ENCODE results near the gene CDK13. TPM values are rescaled to one million over a fixed set of nuclear protein-coding genes. Genes with fewer than 3 reads are reported as not detected.

Gene CDK13
- polyA plus RNA-seq, 2 of the 4 experiments (the other 2 are of a cell fraction), result 18.2 to 39.6 TPM

- TF ChIP-seq POLR2AphosphoS2 (conservative IDR thresholded peaks at IDR 0.05; ENCODE audit: low read length), result no peak
- no peak for TF ChIP-seq JUNB (IDR thresholded peaks at IDR 0.05)
These were observed 21.9 kb downstream of the CDK13 start (continued) for GRCh38 chr7:39971924-39972323.

- TF ChIP-seq JUNB (IDR thresholded peaks at IDR 0.05) (no peak), ESRRA (IDR thresholded peaks at IDR 0.05; ENCODE audit: borderline replicate concordance, low read length) (no peak), POLR2A (IDR thresholded peaks at IDR 0.05; ENCODE audit: low read length) (no peak), MYC (IDR thresholded peaks at IDR 0.05; ENCODE audit: borderline replicate concordance, low read length) (no peak), MAZ (IDR thresholded peaks at IDR 0.05; ENCODE audit: borderline replicate concordance, low read depth, low read length) (no peak), FOXS1 (CRISPR knock-in tag; IDR thresholded peaks at IDR 0.05) (no peak), KDM1A (IDR thresholded peaks at IDR 0.05; ENCODE audit: low read depth) (no peak), TFCP2L1 (CRISPR knock-in tag; IDR thresholded peaks at IDR 0.05) (no peak), NPAS2 (CRISPR knock-in tag; IDR thresholded peaks at IDR 0.05; ENCODE audit: borderline replicate concordance) (no peak), MAFK (IDR thresholded peaks at IDR 0.05; ENCODE audit: partially characterized antibody) (no peak), HES2 (IDR thresholded peaks at IDR 0.05) (no peak)
- TF ChIP-seq, protein P1, sequence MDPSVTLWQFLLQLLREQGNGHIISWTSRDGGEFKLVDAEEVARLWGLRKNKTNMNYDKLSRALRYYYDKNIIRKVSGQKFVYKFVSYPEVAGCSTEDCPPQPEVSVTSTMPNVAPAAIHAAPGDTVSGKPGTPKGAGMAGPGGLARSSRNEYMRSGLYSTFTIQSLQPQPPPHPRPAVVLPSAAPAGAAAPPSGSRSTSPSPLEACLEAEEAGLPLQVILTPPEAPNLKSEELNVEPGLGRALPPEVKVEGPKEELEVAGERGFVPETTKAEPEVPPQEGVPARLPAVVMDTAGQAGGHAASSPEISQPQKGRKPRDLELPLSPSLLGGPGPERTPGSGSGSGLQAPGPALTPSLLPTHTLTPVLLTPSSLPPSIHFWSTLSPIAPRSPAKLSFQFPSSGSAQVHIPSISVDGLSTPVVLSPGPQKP (IDR thresholded peaks at IDR 0.05; ENCODE audit: low read depth, low read length), result no peak
- TF ChIP-seq, protein P2, sequence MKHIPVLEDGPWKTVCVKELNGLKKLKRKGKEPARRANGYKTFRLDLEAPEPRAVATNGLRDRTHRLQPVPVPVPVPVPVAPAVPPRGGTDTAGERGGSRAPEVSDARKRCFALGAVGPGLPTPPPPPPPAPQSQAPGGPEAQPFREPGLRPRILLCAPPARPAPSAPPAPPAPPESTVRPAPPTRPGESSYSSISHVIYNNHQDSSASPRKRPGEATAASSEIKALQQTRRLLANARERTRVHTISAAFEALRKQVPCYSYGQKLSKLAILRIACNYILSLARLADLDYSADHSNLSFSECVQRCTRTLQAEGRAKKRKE (CRISPR knock-in tag; IDR thresholded peaks at IDR 0.05; ENCODE audit: low read depth), result no peak
- CTCF ChIA-PET, result interaction anchor here (1.0 kb wide), 2 partner anchors 19 to 23 kb away, joined by 3 to 4 read pairs; no protein-coding TSS in a partner anchor
These were observed 23.7 kb downstream of the CDK13 start for GRCh38 chr7:39973801-39974200.

GRCh38 chr7:39978230-39978934 lies 28.3 kb downstream of the CDK13 start:
- CTCF ChIA-PET, result interaction anchor here (0.8 to 1.4 kb wide), 4 partner anchors 10 to 74 kb away, joined by 3 to 4 read pairs (median 4); no protein-coding TSS in a partner anchor
- Histone ChIP-seq H3K4me2 (no peak overlapping the region), H3K4me3 (no peak overlapping the region), H3K27ac (no peak overlapping the region), H3K4me1 (no peaks in the 10 kb centered on the region), H3K9me3 (no peaks in the 10 kb centered on the region)
- POLR2A ChIA-PET, result no interaction called here
- FAIRE-seq, result peak; percentile 83
- 78% methylated on average over 3 of the region's 3 CpGs for WGBS (ENCODE audit: missing lambda C conversion rate)
- no peak for TF ChIP-seq CBX8 (IDR thresholded peaks at IDR 0.05)
- no peak for TF ChIP-seq CHD2 (IDR thresholded peaks at IDR 0.05; ENCODE audit: low read length, partially characterized antibody)
- no peak for TF ChIP-seq TP53 (CRISPR knock-in tag; IDR thresholded peaks at IDR 0.05)
- TF ChIP-seq ZFP36 (IDR thresholded peaks at IDR 0.05; ENCODE audit: borderline replicate concordance, partially characterized antibody), result no peak
- no peak for TF ChIP-seq NPAS2 (CRISPR knock-in tag; IDR thresholded peaks at IDR 0.05; ENCODE audit: borderline replicate concordance)
- TF ChIP-seq HES2 (IDR thresholded peaks at IDR 0.05), result no peak
- no peak for TF ChIP-seq CBX2 (IDR thresholded peaks at IDR 0.05; ENCODE audit: borderline replicate concordance, low read depth)
- TF ChIP-seq SMC3 (IDR thresholded peaks at IDR 0.05), result no peak
- TF ChIP-seq BHLHE40 (IDR thresholded peaks at IDR 0.05; ENCODE audit: low read depth, low read length), result no peak
- TF ChIP-seq MAFK (IDR thresholded peaks at IDR 0.05; ENCODE audit: partially characterized antibody), result no peak
- no peak for TF ChIP-seq BCL3 (IDR thresholded peaks at IDR 0.05)
- no peak for TF ChIP-seq FOSL2 (IDR thresholded peaks at IDR 0.05)
- TF ChIP-seq FOSL2 (CRISPR knock-in tag; IDR thresholded peaks at IDR 0.05), result no peak
- TF ChIP-seq HDAC2 (IDR thresholded peaks at IDR 0.05), result no peak
- no peak for ATAC-seq
- no peak for DNase-seq (ENCODE audit: low read depth in 1 of 2, low spot score in 1 of 2)

More at GRCh38 chr7:39973801-39974200, 23.7 kb downstream of the CDK13 start:
- no peak for FAIRE-seq
- 97% methylated on average over 2 of the region's 2 CpGs for WGBS (ENCODE audit: missing lambda C conversion rate)
- ATAC-seq, result no peak
- Histone ChIP-seq H3K4me2 (no peak overlapping the region), H3K4me1 (peaks cover 11% of the 10 kb centered on the region; the same call in 1 of the 3 replicates), H3K4me3 (no peak overlapping the region), H3K9me3 (no peaks in the 10 kb centered on the region), H3K27ac (no peak overlapping the region)
- POLR2A ChIA-PET, result no interaction called here
- no peak for DNase-seq (ENCODE audit: low read depth in 1 of 2, low spot score in 1 of 2)

All from A549 (cell line).